Astrocyte (in vitro differentiated cells and primary cell): ENCODE measurements around the gene FGFRL1.
A peak's percentile ranks its signal among the peaks of the same experiment; 100 is the strongest.

Experiments
- CTCF ChIP-seq: IDR thresholded peaks from 2 replicates; pipeline ENCODE4 v1.5.1; 2011; ENCODE audit warnings: low read depth, mild to moderate bottlenecking, inconsistent platforms, low read length, moderate library complexity; ENCODE audit not compliant: insufficient read depth
- EZH2 ChIP-seq: IDR thresholded peaks from 2 replicates; pipeline ENCODE4 v1.6.1; 2012; ENCODE audit warnings: mild to moderate bottlenecking, low read length, inconsistent platforms; ENCODE audit not compliant: insufficient read depth

- TF ChIP-seq CTCF (no peak), EZH2 (peak; percentile 69)
Observed at GRCh38 chr4:996997-997374, 14.4 kb upstream of the FGFRL1 start.
